GM18499 (cell line): Measurements from ENCODE around the gene TPO.
"Not testable (repeated sequence)": the region's sequence is repeated elsewhere in the genome, so short reads cannot be mapped to it uniquely, and the experiment has no call there.

ENCODE experiments used
- ATAC-seq: cut with Tn5 transposase; IDR thresholded peaks from one replicate; pipeline ENCODE4 v1.9.1; 2021; ENCODE audit warnings: moderate number of reproducible peaks; ENCODE audit not compliant: insufficient read depth, unreplicated experiment

The TPO gene

GRCh38 chr2:1413156-1413710 is at the start of gene TPO:
Gene TPO (plus strand): TSS chr2:1413463. CDS start chr2:1414409, 946 bp downstream.
- no peak for ATAC-seq

- ATAC-seq = no peak
These were observed 46.6 kb upstream of the TPO start for GRCh38 chr2:1366546-1367134.

GRCh38 chr2:1367601-1368000 is 45.7 kb upstream of the TPO start:
- no peak for ATAC-seq

- no peak for ATAC-seq
These were observed 43.4 kb upstream of the TPO start for GRCh38 chr2:1369905-1370304.

GRCh38 chr2:1370461-1370860 is 42.8 kb upstream of the TPO start:
- no peak for ATAC-seq

DNA sequence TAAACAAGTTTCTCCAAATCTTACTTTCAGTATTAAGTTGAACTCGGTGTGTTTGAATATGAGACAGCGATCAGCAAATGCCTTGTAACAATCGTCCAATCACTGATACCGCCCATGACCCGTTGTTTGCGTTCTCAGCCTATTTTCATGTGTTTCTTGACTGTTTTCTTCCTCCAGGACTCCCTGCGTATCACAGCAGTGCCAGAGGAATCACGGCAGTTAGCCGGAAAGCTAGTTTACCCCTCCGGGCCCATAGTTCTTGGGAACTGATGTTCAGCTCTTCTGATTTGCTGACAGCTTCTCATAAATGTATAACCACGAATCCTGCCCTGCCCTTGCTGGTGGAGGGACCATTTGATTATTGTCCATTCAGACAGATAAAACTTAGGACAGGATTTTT is 42.2 kb upstream of the TPO start:
- no peak for ATAC-seq

- no peak for ATAC-seq
These were observed 39.4 kb upstream of the TPO start for GRCh38 chr2:1373830-1374229.

DNA sequence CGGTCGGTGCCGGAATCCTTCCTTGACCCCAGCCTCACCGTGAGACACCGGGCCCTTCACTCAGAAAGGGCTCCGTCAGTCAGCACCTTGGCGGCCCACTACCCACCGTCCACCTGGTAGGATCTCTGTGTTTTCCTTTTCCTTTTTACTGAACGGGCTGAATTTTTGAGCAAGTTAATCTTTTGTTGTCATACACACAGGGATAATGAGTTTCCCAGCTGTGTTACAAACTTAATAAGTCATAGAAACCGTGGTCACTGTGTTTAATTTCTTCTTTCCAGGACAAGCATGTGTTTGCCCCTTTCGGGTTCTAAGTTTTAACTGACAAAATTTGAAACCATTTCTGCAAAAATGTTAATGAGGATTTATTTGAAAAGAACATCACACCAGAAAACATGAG is 39.0 kb upstream of the TPO start:
- no peak for ATAC-seq

GRCh38 chr2:1375794-1376193 is 37.5 kb upstream of the TPO start:
- no peak for ATAC-seq

- ATAC-seq = no peak
These were observed 35.8 kb upstream of the TPO start for GRCh38 chr2:1377473-1377872.

DNA sequence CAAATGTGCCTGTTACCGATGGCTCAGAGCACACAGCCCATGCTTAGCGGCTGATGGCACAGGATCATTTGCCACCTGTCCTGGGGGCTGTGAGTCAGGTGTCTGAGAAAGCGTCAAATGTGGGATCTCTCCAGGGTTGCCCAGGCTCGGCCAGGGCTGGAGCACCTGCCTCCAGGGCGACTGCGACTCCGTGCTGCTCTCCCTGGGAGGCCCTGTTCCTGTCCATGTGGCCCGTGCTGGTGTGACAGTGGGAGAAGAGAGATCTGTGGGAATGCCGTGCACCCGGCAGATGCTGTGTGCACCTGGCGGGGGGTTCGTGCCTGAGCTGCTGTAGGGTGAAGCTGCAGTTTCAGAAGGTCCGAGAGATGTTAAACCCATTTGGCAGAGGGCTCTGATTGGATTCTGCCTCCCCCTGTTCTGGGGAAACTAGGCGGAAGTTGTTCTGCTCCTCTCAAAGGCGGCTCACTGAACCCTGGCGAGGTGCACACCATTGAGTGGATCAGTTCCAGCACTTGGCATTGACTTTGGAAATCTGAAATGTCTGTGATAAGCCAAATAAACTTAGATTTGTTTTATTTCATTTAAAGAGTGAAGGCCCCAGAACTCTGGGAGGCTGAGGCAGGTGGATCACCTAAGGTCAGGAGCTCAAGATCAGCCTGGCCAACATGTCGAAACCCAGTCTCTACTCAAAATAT is 34.7 kb upstream of the TPO start:
- ATAC-seq = no peak

- ATAC-seq = no peak
These were observed 31.6 kb upstream of the TPO start for GRCh38 chr2:1381644-1382043.

DNA sequence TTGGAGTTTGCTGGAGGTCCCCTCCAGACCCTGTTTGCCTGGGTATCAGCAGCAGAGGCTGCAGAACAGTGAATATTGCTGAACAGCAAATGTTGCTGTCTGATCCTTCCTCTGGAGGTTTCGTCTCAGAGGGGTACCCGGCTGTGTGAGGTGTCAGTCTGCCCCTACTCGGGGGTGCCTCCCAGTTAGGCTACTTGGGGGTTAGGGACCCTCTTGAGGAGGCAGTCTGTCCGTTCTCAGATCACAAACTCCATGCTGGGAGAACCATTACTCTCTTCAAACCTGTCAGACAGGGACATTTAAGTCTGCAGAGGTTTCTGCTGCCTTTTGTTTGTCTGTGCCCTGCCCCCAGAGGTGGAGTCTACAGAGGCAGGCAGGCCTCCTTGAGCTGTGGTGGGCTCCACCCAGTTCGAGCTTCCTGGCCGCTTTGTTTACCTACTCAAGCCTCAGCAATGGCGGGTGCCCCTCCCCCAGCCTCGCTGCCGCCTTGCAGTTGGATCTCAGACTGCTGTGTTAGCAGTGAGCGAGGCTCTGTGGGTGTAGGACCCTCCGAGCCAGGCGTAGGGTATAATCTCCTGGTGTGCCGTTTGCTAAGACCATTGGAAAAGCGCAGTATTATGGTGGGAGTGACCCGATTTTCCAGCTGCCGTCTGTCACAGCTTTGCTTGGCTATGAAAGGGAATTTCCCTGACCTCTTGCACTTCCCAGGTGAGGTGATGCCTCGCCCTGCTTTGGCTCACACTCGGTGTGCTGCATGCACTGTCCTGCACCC is 25.1 kb upstream of the TPO start:
- ATAC-seq = not testable (repeated sequence)

- not testable (repeated sequence) for ATAC-seq
These were observed 23.1 kb upstream of the TPO start for GRCh38 chr2:1390118-1390517.

- no peak for ATAC-seq
These were observed 19.9 kb upstream of the TPO start for GRCh38 chr2:1393321-1393720.

- no peak for ATAC-seq
These were observed 18.4 kb upstream of the TPO start for GRCh38 chr2:1394709-1395408.

DNA sequence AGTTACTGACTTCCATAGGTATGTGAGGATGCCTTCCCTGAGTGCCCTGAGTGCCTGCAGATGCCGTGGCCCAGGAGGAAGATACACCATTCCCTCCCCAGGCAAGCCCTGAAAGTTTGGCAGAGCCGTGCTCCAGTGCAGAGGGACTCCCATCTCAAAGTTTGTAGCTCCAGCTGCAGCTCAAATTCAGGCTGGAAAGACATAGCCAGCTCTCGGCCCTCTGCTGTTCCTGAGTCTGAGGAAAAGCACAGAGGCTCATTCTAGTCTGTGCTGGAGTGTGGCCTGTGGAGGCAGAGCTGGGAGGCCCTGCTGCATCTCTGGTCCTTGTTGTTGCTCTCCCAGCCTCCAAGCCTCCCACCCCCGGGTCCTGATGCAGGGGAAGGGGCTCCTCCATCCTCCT is 15.9 kb upstream of the TPO start:
- ATAC-seq = no peak

- ATAC-seq = no peak
These were observed 15.1 kb upstream of the TPO start for GRCh38 chr2:1398191-1398590.

DNA sequence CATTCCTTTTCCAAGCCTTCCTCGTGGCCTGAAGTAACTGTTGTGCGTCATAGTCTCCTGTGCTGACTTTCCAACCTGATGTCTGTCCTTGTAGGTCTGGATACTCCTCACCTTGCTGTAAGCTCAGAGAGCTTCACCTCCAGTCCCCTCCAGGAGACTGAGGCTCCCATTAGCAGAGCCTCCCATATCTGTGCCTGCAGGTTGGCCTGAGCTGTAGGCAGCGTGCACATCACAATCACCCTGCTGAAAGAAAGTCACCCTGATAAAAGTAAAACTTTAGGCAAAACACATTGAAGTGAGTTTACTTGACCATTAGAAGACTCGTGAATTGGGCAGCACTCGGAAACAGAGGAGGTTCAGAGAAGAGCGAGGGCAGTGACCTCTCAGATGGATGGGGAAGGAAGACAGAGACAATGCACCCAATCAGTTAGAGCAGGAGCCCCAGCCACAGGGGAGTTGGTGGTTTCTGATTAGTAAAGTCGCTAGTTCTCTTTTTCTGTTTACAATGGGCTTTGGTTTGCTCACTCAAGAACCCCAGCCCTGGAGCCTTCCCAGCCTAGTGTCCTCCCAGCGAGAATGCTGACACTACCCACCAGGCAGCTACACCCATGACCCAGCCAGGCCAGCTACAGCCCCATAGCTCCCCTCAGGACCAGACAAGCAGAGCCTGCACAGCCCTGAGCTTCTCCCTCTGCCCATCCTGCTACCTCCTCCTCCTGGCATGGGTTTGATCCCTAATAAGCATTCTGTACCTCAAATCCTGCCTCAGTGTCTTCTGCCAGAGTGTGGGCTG is 12.1 kb upstream of the TPO start:
- ATAC-seq = no peak

GRCh38 chr2:1402064-1402463 is 11.2 kb upstream of the TPO start:
- no peak for ATAC-seq
